HG03196 (cell line): Measurements from ENCODE around the gene SPART.
"Not testable (repeated sequence)": the region's sequence is repeated elsewhere in the genome, so short reads cannot be mapped to it uniquely, and the experiment has no call there.

ENCODE experiments used
- ATAC-seq: cut with Tn5 transposase; IDR thresholded peaks from one replicate; pipeline ENCODE4 v1.9.1; 2021; ENCODE audit not compliant: unreplicated experiment

The SPART gene

GRCh38 chr13:36354842-36355623 is 8.8 kb upstream of the SPART start:
- ATAC-seq = no peak

GRCh38 chr13:36353001-36353400 is 6.8 kb upstream of the SPART start:
- ATAC-seq = no peak

GRCh38 chr13:36352350-36352749 is 6.2 kb upstream of the SPART start:
- ATAC-seq = no peak

GRCh38 chr13:36347531-36348210 is 1.5 kb upstream of the SPART start:
- ATAC-seq = no peak

- ATAC-seq = peak; percentile 36
These were observed 564 bp downstream of the SPART start for GRCh38 chr13:36345438-36346221.

- ATAC-seq = no peak
These were observed 1.2 kb downstream of the SPART start for GRCh38 chr13:36344886-36345437.

GRCh38 chr13:36344173-36344572 is 2.0 kb downstream of the SPART start:
- ATAC-seq = no peak

GRCh38 chr13:36343766-36344165 is 2.4 kb downstream of the SPART start:
- no peak for ATAC-seq

GRCh38 chr13:36342715-36343114 is 3.5 kb downstream of the SPART start:
- no peak for ATAC-seq

- no peak for ATAC-seq
These were observed 4.5 kb downstream of the SPART start for GRCh38 chr13:36341718-36342117.

GRCh38 chr13:36339600-36340155 is 6.5 kb downstream of the SPART start:
- ATAC-seq = no peak

- no peak for ATAC-seq
These were observed 8.1 kb downstream of the SPART start for GRCh38 chr13:36337938-36338641.

- no peak for ATAC-seq
These were observed 13.2 kb downstream of the SPART start for GRCh38 chr13:36332986-36333385.

- not testable (repeated sequence) for ATAC-seq
These were observed 13.9 kb downstream of the SPART start for GRCh38 chr13:36332255-36332654.

GRCh38 chr13:36331280-36331679 is 14.9 kb downstream of the SPART start:
- ATAC-seq = no peak

- no peak for ATAC-seq
These were observed 16.8 kb downstream of the SPART start for GRCh38 chr13:36329361-36329760.

GRCh38 chr13:36328821-36329220 is 17.4 kb downstream of the SPART start:
- ATAC-seq = no peak

- no peak for ATAC-seq
These were observed 20.3 kb downstream of the SPART start for GRCh38 chr13:36325912-36326311.

GRCh38 chr13:36324881-36325280 is 21.3 kb downstream of the SPART start:
- not testable (repeated sequence) for ATAC-seq

- ATAC-seq = no peak
These were observed 22.1 kb downstream of the SPART start for GRCh38 chr13:36323951-36324566.
